GM23338 (cell line): ENCODE measurements around the gene OLFML3. TPM values are rescaled to one million over a fixed set of nuclear protein-coding genes. Genes with fewer than 3 reads are reported as not detected.

Experiments
- ATAC-seq: fragments of 200-7000 bp; cut with Tn5 transposase; 3 replicates; pipeline ENCODE4 v1.9.1; 2020
- DNase-seq: peaks from one replicate; pipeline ENCODE4 v3.0.0-alpha.2; 2015; ENCODE audit warnings: low spot score
- H2AFZ ChIP-seq: fragments of 200-600 bp; sonication (generic); 2 replicates; pipeline ENCODE4 v1.8.0; 2016; ENCODE audit warnings: antibody characterized with exemption, mild to moderate bottlenecking, moderate library complexity
- H3F3A ChIP-seq: fragments of 200-600 bp; sonication (generic); replicated peaks from 2 replicates; pipeline ENCODE4 v1.8.0; 2017; ENCODE audit warnings: antibody characterized with exemption, mixed run types, low read depth
- H3K27ac ChIP-seq: fragments of 200-600 bp; sonication (generic); 2 replicates; pipeline ENCODE4 v1.6.1; 2016; ENCODE audit warnings: low read depth
- H3K27me3 ChIP-seq: fragments of 200-600 bp; sonication (generic); 2 replicates; pipeline ENCODE4 v1.8.0; 2016; ENCODE audit warnings: mild to moderate bottlenecking, mixed run types, moderate library complexity; ENCODE audit not compliant: insufficient read depth
- H3K36me3 ChIP-seq: fragments of 200-600 bp; sonication (generic); 2 replicates; pipeline ENCODE4 v1.8.0; 2016; ENCODE audit warnings: mild to moderate bottlenecking; ENCODE audit not compliant: insufficient read depth
- H3K4me1 ChIP-seq: fragments of 200-600 bp; sonication (generic); 2 replicates; pipeline ENCODE4 v1.8.0; 2016; ENCODE audit warnings: mild to moderate bottlenecking, moderate library complexity; ENCODE audit not compliant: insufficient read depth
- H3K4me2 ChIP-seq: fragments of 200-600 bp; sonication (generic); 2 replicates; pipeline ENCODE4 v1.7.1; 2017; ENCODE audit warnings: mixed run types
- H3K4me3 ChIP-seq: fragments of 200-600 bp; sonication (generic); 2 replicates; pipeline ENCODE4 v1.6.1; 2016; ENCODE audit warnings: mixed run types
- H3K79me2 ChIP-seq: fragments of 200-600 bp; sonication (generic); replicated peaks from 2 replicates; pipeline ENCODE4 v1.8.0; 2017; ENCODE audit warnings: mild to moderate bottlenecking; ENCODE audit not compliant: insufficient read depth
- H3K9me2 ChIP-seq: fragments of 200-600 bp; sonication (generic); 2 replicates; pipeline ENCODE4 v1.8.0; 2017; ENCODE audit not compliant: insufficient read depth
- H4K20me1 ChIP-seq: fragments of 200-600 bp; sonication (generic); replicated peaks from 2 replicates; pipeline ENCODE4 v1.8.0; 2017; ENCODE audit warnings: mild to moderate bottlenecking; ENCODE audit not compliant: insufficient read depth
- H3K27ac Mint-ChIP-seq: 2 replicates; pipeline ENCODE4 v1.8.0; 2020; ENCODE audit warnings: inconsistent platforms, mild to moderate bottlenecking, moderate library complexity, mixed read lengths
- H3K27me3 Mint-ChIP-seq: 3 replicates; pipeline ENCODE4 v1.8.0; 2022; ENCODE audit warnings: low read depth, mild to moderate bottlenecking, moderate library complexity, mixed read lengths, inconsistent platforms; ENCODE audit not compliant: insufficient read depth, poor library complexity
- H3K36me3 Mint-ChIP-seq: 3 replicates; pipeline ENCODE4 v1.8.0; 2021; ENCODE audit warnings: low read depth, mild to moderate bottlenecking, inconsistent platforms, moderate library complexity, mixed read lengths
- H3K4me1 Mint-ChIP-seq: 3 replicates; pipeline ENCODE4 v1.8.0; 2020; ENCODE audit warnings: mild to moderate bottlenecking, inconsistent platforms, mixed read lengths
- H3K4me3 Mint-ChIP-seq: 3 replicates; pipeline ENCODE4 v1.8.0; 2021; ENCODE audit warnings: moderate library complexity, mild to moderate bottlenecking, inconsistent platforms, mixed read lengths
- H3K9me3 Mint-ChIP-seq: 3 replicates; pipeline ENCODE4 v1.8.0; 2020; ENCODE audit warnings: moderate library complexity, mild to moderate bottlenecking, inconsistent platforms, mixed read lengths
- CTCF ChIP-seq, 2 experiments: fragments of 200-600 bp in 1 of 2; sonication (generic) in 1 of 2; conservative IDR thresholded peaks; 2 replicates each; pipeline versions ENCODE4 v1.5.1 to v1.6.1; 2016 to 2017; ENCODE audit warnings: antibody characterized with exemption in 2 of 2, low read depth in 2 of 2, mild to moderate bottlenecking in 2 of 2, moderate library complexity in 1 of 2
- ETS1 ChIP-seq: IDR thresholded peaks from 2 replicates; pipeline ENCODE4 v1.6.1; 2016; ENCODE audit warnings: antibody characterized with exemption
- EZH2 ChIP-seq: fragments of 200-600 bp; sonication (generic); IDR thresholded peaks from one replicate; pipeline ENCODE4 v1.8.0; 2017; ENCODE audit warnings: antibody characterized with exemption, mild to moderate bottlenecking, low read depth; ENCODE audit not compliant: unreplicated experiment
- polyA plus RNA-seq: library from polyadenylated mRNA; unstranded; fragments of >200 nt; fragmentation: Nextera tagmentation; extraction: Ambion mirVana; gene quantifications from 2 replicates; pipeline ENCODE4 v1.2.1, GENCODE V29; 2016
- total RNA-seq: library from RNA; depleted of rRNA; stranded (reverse); fragments of >200 nt; shearing (Covaris generic); gene quantifications from 2 replicates; pipeline ENCODE4 v1.2.3, GENCODE V29; 2014
- TF ChIP-seq, protein P1 (sequence below): IDR thresholded peaks from one replicate; pipeline ENCODE4 v1.6.1; 2018; ENCODE audit warnings: antibody characterized with exemption; ENCODE audit not compliant: unreplicated experiment

Gene OLFML3
- total and polyA plus RNA-seq, 2 experiments from 2014 or later: 42.8 to 69.9 TPM

GRCh38 chr1:114022877-114023276 is 43.6 kb downstream of the OLFML3 start:
- ATAC-seq: no peak
- no peak overlapping the region for H3K27ac Mint-ChIP-seq
- H3K4me2 ChIP-seq: no peak overlapping the region

DNA sequence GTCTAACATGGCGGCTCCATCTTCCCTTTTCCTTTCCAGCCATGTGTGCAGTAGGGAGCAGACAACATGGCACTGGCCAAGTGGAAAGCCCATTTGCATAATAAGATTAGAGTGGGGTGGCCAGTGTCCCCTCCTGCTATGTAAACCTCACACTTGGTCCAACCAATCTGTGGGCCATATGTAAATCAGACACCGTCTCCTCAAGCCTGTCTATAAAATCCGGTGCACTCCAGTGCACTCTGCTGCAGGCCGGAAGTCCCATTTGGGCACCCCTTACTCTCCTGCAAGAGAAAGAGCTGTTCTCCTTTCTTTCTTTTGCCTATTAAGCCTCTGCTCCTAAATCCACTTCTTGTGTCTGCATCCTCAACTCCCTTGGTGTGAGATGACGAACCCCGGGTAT is 44.1 kb downstream of the OLFML3 start:
- H3K9me2 ChIP-seq: peaks cover 11% of the 10 kb centered on the region
- Mint-ChIP-seq H3K4me3 (no peak overlapping the region), H3K27ac (no peak overlapping the region; the same call in 1 of the 2 replicates), H3K9me3 (peaks cover 16% of the 10 kb centered on the region), H3K4me1 (peaks cover 32% of the 10 kb centered on the region), H3K36me3 (peaks cover 25% of the 10 kb centered on the region), H3K27me3 (peaks cover 11% of the 10 kb centered on the region)
- H3K79me2 ChIP-seq: no peaks in the 10 kb centered on the region
- no peaks in the 10 kb centered on the region for H4K20me1 ChIP-seq
- TF ChIP-seq, protein P1, sequence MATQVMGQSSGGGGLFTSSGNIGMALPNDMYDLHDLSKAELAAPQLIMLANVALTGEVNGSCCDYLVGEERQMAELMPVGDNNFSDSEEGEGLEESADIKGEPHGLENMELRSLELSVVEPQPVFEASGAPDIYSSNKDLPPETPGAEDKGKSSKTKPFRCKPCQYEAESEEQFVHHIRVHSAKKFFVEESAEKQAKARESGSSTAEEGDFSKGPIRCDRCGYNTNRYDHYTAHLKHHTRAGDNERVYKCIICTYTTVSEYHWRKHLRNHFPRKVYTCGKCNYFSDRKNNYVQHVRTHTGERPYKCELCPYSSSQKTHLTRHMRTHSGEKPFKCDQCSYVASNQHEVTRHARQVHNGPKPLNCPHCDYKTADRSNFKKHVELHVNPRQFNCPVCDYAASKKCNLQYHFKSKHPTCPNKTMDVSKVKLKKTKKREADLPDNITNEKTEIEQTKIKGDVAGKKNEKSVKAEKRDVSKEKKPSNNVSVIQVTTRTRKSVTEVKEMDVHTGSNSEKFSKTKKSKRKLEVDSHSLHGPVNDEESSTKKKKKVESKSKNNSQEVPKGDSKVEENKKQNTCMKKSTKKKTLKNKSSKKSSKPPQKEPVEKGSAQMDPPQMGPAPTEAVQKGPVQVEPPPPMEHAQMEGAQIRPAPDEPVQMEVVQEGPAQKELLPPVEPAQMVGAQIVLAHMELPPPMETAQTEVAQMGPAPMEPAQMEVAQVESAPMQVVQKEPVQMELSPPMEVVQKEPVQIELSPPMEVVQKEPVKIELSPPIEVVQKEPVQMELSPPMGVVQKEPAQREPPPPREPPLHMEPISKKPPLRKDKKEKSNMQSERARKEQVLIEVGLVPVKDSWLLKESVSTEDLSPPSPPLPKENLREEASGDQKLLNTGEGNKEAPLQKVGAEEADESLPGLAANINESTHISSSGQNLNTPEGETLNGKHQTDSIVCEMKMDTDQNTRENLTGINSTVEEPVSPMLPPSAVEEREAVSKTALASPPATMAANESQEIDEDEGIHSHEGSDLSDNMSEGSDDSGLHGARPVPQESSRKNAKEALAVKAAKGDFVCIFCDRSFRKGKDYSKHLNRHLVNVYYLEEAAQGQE: no peak
- no peak for TF ChIP-seq CTCF (conservative IDR thresholded peaks at IDR 0.05; ENCODE audit: low read depth in 2 of 2)
- TF ChIP-seq ETS1: no peak
- peak overlapping the region; percentile 69 for H3K27ac ChIP-seq
- H3F3A ChIP-seq: no peaks in the 10 kb centered on the region
- peak overlapping the region; percentile 4; the same call in 1 of the 2 replicates for H3K4me2 ChIP-seq
- H3K4me1 ChIP-seq: peaks cover 31% of the 10 kb centered on the region
- DNase-seq (no peak), ATAC-seq (no peak)
- 0 out of 2 replicates have a peak, but pooled peaks cover 9% of the 10 kb centered on the region for H3K36me3 ChIP-seq
- H3K27me3 ChIP-seq: no peaks in the 10 kb centered on the region
- no peak overlapping the region for H3K4me3 ChIP-seq
- H2AFZ ChIP-seq: no peak overlapping the region

More at GRCh38 chr1:114022877-114023276, 43.6 kb downstream of the OLFML3 start:
- no peaks in the 10 kb centered on the region for H3K27me3 ChIP-seq
- H3K79me2 ChIP-seq: no peaks in the 10 kb centered on the region
- H3K36me3 ChIP-seq: 0 out of 2 replicates have a peak, but pooled peaks cover 9% of the 10 kb centered on the region
- DNase-seq: no peak
- Mint-ChIP-seq H3K36me3 (peaks cover 25% of the 10 kb centered on the region), H3K9me3 (peaks cover 16% of the 10 kb centered on the region), H3K27me3 (peaks cover 11% of the 10 kb centered on the region), H3K4me3 (no peak overlapping the region), H3K4me1 (peaks cover 32% of the 10 kb centered on the region)
- H3K4me3 ChIP-seq: no peak overlapping the region
- no peak overlapping the region; the same call in 1 of the 2 replicates for H3K27ac ChIP-seq
- H4K20me1 ChIP-seq: no peaks in the 10 kb centered on the region
- peaks cover 11% of the 10 kb centered on the region for H3K9me2 ChIP-seq
- no peak for TF ChIP-seq EZH2
- H3F3A ChIP-seq: no peaks in the 10 kb centered on the region
- peaks cover 31% of the 10 kb centered on the region for H3K4me1 ChIP-seq
- H2AFZ ChIP-seq: no peak overlapping the region
